ENCODE data around the gene VWA3B. TPM values are rescaled to one million over a fixed set of nuclear protein-coding genes. Genes with fewer than 3 reads are reported as not detected.

VWA3B gene
- total and polyA plus RNA-seq, 2 donors (not counting 3 experiments of a cell fraction or from before 2014, with no cell fraction given) = not detected

GRCh38 chr2:98247383-98247782 is 160.4 kb downstream of the VWA3B start:
- ChIA-PET POLR2A (no interaction called here), CTCF (interaction anchor here (1.2 kb wide), 1 partner anchor 19 kb away, joined by 4 read pairs; no protein-coding TSS in a partner anchor)
- peaks cover 0 to 7% of the 10 kb centered on the region in 2 experiments for H3K27me3 ChIP-seq (ENCODE audit: control insufficient read depth in 2 of 2, insufficient read depth in 2 of 2, low read length in 2 of 2)
- H3K4me2 ChIP-seq (ENCODE audit: insufficient read depth, low read length) = no peak overlapping the region
- no peak overlapping the region for H3K4me3 ChIP-seq (replicated peaks in 1 of 3; ENCODE audit: insufficient read depth in 1 of 3, low read depth in 1 of 3, low read length in 3 of 3)
- no peak overlapping the region for H2AFZ ChIP-seq (ENCODE audit: low read depth, low read length)
- H3K9me3 ChIP-seq (replicated peaks; ENCODE audit: control insufficient read depth, insufficient read depth, low read length) = no peaks in the 10 kb centered on the region
- H3K27ac ChIP-seq (ENCODE audit: insufficient read depth, low read depth, low read length) = no peak overlapping the region
- no peaks in the 10 kb centered on the region for H3K79me2 ChIP-seq (ENCODE audit: control insufficient read depth, insufficient read depth, low read length)
- dilution Hi-C loops (cut with MboI; ENCODE audit: extremely low pct_ligation_motif_present, low sequenced_read_pairs) (no loop called here), intact Hi-C loops (cut with micrococcal nuclease) (no loop called here)
- FAIRE-seq (no peak), DNase-seq (ENCODE audit: low read depth, low spot score) (no peak)
- no peaks in the 10 kb centered on the region for H3K9me1 ChIP-seq (replicated peaks; ENCODE audit: control insufficient read depth, extremely low read depth, insufficient read depth, low read length)
- BruUV-seq (replicated peaks) = no TSS peak
- no peak overlapping the region for H3K9ac ChIP-seq (replicated peaks; ENCODE audit: extremely low read depth, insufficient read depth, low read length)
- no peaks in the 10 kb centered on the region for H4K20me1 ChIP-seq (replicated peaks; ENCODE audit: control insufficient read depth, extremely low read depth, insufficient read depth, low read length)
- H3K4me1 ChIP-seq (ENCODE audit: control insufficient read depth, extremely low read depth, insufficient read depth, low read length) = no peaks in the 10 kb centered on the region
- no peaks in the 10 kb centered on the region for H3K36me3 ChIP-seq (ENCODE audit: control insufficient read depth in 2 of 2, extremely low read depth in 1 of 2, insufficient read depth in 2 of 2, low read length in 2 of 2)
- TF ChIP-seq POLR2AphosphoS5 (IDR thresholded peaks at IDR 0.05; ENCODE audit: insufficient read depth, low read depth, low read length) = no peak
- TF ChIP-seq FOS (IDR thresholded peaks at IDR 0.05; ENCODE audit: borderline replicate concordance, insufficient read depth, low read length) = no peak
- TF ChIP-seq, protein P1, sequence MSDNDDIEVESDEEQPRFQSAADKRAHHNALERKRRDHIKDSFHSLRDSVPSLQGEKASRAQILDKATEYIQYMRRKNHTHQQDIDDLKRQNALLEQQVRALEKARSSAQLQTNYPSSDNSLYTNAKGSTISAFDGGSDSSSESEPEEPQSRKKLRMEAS (IDR thresholded peaks at IDR 0.05; ENCODE audit: insufficient read depth, insufficient read length) = no peak
- no peak for TF ChIP-seq GATA2 (IDR thresholded peaks at IDR 0.05; ENCODE audit: insufficient read depth, insufficient read length, low read depth, low read length)
- TF ChIP-seq MYC (IDR thresholded peaks at IDR 0.05; ENCODE audit: low read depth, low read length) = no peak
- TF ChIP-seq CTCF (IDR thresholded peaks at IDR 0.05; ENCODE audit: extremely low read depth in 1 of 2, insufficient read depth in 1 of 2, low read depth in 1 of 2, low read length in 2 of 2) = no peak
- TF ChIP-seq EZH2 (IDR thresholded peaks at IDR 0.05; ENCODE audit: borderline replicate concordance, low read depth, low read length, severe bottlenecking) = no peak
- no peak for TF ChIP-seq JUN (IDR thresholded peaks at IDR 0.05; ENCODE audit: borderline replicate concordance, insufficient read depth, insufficient read length, low read depth)
- no peak for TF ChIP-seq POLR2A (IDR thresholded peaks at IDR 0.05; ENCODE audit: low read depth, low read length)

Measured in endothelial cell of umbilical vein (primary cell).